ENCODE results near the gene ASAP2. TPM values are rescaled to one million over a fixed set of nuclear protein-coding genes. Genes with fewer than 3 reads are reported as not detected.

ASAP2 gene
- total and polyA plus RNA-seq, 5 donors = 9.2 to 19.7 (median 15.2) TPM

DNA sequence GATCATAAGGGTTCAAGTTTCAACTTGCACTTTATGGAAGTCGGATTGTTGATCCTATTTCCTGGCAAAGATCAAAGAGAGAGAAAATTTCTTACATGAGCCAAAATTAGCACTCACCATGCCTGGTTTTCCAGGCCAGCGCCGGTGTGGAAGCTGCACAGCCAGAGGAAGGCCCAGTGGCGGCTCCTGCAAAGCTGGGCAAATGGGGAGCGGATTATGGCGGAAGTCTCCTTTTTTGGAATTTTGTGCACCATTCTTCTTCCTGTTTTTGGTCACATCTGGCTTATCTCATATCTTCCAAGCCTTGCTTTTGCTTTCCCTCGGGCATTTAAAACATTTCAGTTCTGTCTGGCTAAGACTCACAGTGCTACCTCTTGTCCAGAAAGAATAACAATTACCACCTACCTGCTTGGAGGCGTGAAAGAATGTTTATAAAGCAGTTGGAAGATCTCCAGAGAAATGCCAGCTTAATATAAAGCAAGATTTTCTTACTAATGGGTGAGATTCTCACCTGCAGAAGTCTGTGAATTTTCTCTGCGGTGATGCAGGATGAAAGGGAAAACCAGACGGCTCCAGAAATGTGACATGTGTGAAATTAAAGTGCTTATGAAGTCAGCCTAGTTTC lies 94.3 kb downstream of the ASAP2 start:
- Histone ChIP-seq H3K4me3 (ENCODE audit: low read length) (no peak overlapping the region), H3K27ac (ENCODE audit: low read length) (no peak overlapping the region), H3K27me3 (ENCODE audit: control insufficient read depth, insufficient read depth) (no peaks in the 10 kb centered on the region), H3K9me3 (ENCODE audit: control insufficient read depth, low read length) (no peaks in the 10 kb centered on the region), H3K4me1 (ENCODE audit: control insufficient read depth, insufficient read depth, low read length) (peaks cover 10% of the 10 kb centered on the region)
- WGBS = 68% methylated on average over 10 of the region's 10 CpGs
- intact Hi-C loops (cut with DNase I) = no loop called here
- ATAC-seq = peak in 1 of 2 donors; percentile 24
- DNase-seq = peak in 1 of 3 donors; percentile 52

DNA sequence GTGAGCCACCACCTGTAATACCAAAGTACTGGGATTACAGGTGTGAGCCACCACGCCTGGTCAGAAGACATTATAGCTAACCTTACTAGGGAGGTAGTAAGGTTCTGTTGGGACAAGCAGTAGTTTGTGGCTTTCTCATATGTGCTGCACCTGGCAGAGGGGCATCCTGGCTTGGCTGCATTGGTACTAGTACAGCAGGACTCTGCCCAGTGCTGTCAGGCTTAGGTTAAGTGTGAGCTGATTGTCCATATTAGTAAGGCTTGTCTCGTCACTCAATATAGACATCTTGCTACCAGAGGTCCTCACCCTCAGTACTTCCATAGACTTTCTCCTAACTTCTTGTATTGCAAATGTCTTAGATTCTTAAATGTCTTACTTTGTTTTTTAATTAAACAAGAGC lies 96.1 kb downstream of the ASAP2 start:
- ATAC-seq = no peak
- H3K27me3 ChIP-seq (ENCODE audit: control insufficient read depth, insufficient read depth) = no peaks in the 10 kb centered on the region
- H3K4me3 ChIP-seq (ENCODE audit: low read length) = no peak overlapping the region
- H3K4me1 ChIP-seq (ENCODE audit: control insufficient read depth, insufficient read depth, low read length) = peaks cover 10% of the 10 kb centered on the region
- WGBS = 87% methylated on average over 2 of the region's 2 CpGs
- no peak overlapping the region for H3K27ac ChIP-seq (ENCODE audit: low read length)
- no peaks in the 10 kb centered on the region for H3K9me3 ChIP-seq (ENCODE audit: control insufficient read depth, low read length)
- no peak for DNase-seq
- intact Hi-C loops (cut with DNase I) = no loop called here

DNA sequence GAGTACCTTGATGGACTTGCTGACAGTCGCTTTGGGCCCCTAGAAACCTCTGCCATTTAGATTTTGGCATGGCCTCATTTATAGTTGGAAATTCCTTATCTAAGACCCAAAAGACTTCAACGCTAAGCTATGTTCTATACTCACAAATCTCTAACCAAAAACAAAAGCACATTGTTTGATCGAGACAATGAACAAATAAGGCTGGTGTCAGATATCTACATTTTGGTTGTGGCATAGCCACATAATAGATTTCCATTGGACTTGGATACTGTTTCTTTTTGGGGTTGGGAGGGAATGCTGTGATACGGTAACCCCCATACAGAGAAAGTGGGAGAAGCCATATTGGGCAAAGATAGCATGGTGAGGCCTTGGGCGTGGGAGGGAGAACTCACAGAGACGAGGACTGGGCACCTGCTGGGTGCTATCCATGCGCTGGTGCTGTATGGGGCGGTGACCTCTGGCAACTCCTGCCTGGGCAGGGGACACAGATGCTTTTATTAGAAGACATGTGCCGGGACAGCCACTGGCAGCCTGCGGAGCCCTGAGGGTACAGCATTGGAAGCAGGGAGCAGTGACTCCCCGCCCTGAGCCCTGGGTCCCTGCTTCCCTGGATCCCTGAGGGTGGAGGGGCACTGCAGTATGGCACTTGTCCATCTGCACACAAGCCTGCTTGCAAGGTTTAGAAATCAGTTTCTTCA lies 97.1 kb downstream of the ASAP2 start:
- Histone ChIP-seq H3K9me3 (ENCODE audit: control insufficient read depth, low read length) (no peaks in the 10 kb centered on the region), H3K27me3 (ENCODE audit: control insufficient read depth, insufficient read depth) (no peaks in the 10 kb centered on the region), H3K4me1 (ENCODE audit: control insufficient read depth, insufficient read depth, low read length) (peaks cover 10% of the 10 kb centered on the region), H3K27ac (ENCODE audit: low read length) (no peak overlapping the region), H3K4me3 (ENCODE audit: low read length) (no peak overlapping the region)
- ATAC-seq (peak; percentile 10 to 50), DNase-seq (peak in 1 of 3 donors; percentile 47)
- WGBS = 78% methylated on average over 11 of the region's 11 CpGs
- intact Hi-C loops (cut with DNase I) = no loop called here

DNA sequence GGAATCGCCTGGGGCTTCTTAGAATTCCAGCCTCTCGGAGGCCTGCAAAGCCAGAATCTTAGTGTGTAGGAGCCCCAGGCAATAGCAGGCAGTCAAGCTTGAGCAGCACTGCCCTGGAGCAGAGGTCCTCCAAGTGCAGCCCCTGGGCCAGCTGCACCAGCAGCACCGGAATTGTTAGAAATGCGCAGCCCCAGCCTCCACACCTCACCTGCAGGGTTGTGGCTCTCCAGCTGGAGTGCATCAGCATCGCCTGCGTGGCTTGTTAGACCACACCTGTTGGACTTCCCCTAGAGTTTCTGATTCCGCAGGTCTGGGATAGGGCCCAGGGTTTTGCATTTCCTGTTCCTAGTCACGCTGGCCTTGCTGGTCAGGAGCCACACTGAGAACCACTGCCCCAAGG lies 100.3 kb downstream of the ASAP2 start:
- Histone ChIP-seq H3K4me3 (ENCODE audit: low read length) (no peak overlapping the region), H3K9me3 (ENCODE audit: control insufficient read depth, low read length) (no peaks in the 10 kb centered on the region), H3K27me3 (ENCODE audit: control insufficient read depth, insufficient read depth) (no peaks in the 10 kb centered on the region), H3K4me1 (ENCODE audit: control insufficient read depth, insufficient read depth, low read length) (peaks cover 7% of the 10 kb centered on the region), H3K27ac (ENCODE audit: low read length) (peak overlapping the region; percentile 70)
- ATAC-seq (no peak), DNase-seq (no peak)
- intact Hi-C loops (cut with DNase I) = no loop called here
- WGBS = 68% methylated on average over 8 of the region's 8 CpGs

DNA sequence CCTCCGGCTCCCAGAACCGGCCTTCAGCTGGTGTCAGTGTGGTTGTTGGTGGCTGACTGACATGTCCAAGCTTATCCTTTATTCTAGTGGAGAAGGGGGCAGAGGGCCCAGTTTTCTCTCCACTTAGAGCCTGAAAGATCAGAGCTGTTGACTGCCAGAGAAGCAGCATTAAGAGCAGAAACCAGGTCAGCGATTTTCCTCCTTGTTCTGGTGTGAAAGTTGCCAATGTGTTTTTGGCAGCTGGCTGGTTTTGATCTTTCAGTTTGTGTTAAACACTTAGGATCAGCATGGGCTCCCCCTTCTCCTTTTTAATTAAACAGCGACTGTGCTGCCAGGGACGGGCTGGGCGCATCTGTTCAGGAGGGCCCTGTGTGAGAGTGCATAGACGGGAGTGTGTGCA lies 100.9 kb downstream of the ASAP2 start:
- Histone ChIP-seq H3K4me3 (ENCODE audit: low read length) (no peak overlapping the region), H3K4me1 (ENCODE audit: control insufficient read depth, insufficient read depth, low read length) (peaks cover 7% of the 10 kb centered on the region), H3K27me3 (ENCODE audit: control insufficient read depth, insufficient read depth) (no peaks in the 10 kb centered on the region), H3K27ac (ENCODE audit: low read length) (no peak overlapping the region), H3K9me3 (ENCODE audit: control insufficient read depth, low read length) (no peaks in the 10 kb centered on the region)
- DNase-seq (no peak), ATAC-seq (no peak)
- intact Hi-C loops (cut with DNase I) = no loop called here
- 78% methylated on average over 7 of the region's 7 CpGs for WGBS

DNA sequence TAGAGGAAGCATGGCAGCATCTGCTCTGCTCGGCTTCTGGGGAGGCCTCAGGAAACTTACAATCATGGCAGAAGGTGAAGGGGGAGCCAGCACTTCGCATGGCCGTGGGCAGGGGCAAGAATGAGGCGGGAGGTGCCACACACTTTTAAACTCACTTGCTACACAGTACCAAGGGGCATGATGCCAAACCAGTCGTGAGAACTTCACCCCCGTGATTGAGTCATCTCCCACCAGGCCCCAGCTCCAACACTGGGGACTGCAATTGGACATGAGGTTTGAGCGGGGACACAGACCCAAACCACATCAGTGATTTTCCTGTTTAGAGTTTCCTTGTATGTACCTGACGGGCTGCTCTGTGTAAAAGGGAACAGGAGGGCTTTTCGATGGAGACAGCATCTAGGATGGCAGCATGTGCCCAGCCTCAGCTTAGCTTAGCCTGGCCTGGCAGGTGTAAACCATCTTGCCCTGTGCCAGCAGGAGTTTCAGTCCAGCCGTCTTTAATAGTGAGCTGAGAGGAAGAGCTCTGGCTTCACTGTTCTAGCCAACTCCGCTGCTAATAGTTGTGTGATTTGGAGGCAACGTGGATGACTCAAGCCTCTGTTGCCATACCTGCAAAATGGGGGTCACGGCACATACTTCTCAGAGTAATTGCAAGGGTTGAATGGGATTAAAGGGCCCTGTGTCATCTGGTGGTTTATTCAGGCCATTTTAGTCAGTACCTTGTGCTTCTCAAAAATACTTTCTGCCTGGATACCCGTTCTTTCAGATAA lies 101.8 kb downstream of the ASAP2 start:
- Histone ChIP-seq H3K4me3 (ENCODE audit: low read length) (no peak overlapping the region), H3K27me3 (ENCODE audit: control insufficient read depth, insufficient read depth) (no peaks in the 10 kb centered on the region), H3K9me3 (ENCODE audit: control insufficient read depth, low read length) (no peaks in the 10 kb centered on the region), H3K4me1 (ENCODE audit: control insufficient read depth, insufficient read depth, low read length) (peaks cover 7% of the 10 kb centered on the region), H3K27ac (ENCODE audit: low read length) (no peak overlapping the region)
- WGBS = 81% methylated on average over 14 of the region's 14 CpGs
- DNase-seq (no peak), ATAC-seq (no peak)
- intact Hi-C loops (cut with DNase I) = no loop called here

DNA sequence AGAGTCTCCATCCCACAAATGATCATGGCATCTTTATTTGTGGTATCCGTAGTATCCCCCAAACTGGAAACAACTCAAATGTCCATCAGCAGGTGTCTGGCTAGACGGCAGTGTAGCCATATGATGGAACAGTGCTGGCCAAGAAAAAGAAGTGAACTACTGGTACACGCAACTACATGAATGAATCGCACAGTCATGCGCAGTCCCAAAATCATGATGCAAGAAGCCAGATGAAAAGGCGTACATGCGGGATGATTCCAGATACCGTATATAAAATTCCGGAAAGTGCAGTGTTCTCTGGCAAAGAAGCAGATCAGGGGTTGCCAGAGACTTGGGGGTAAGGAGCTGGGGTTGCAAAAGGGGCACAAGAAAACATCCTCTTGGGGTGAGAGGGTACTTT lies 102.5 kb downstream of the ASAP2 start:
- 95% methylated on average over 9 of the region's 9 CpGs for WGBS
- Histone ChIP-seq H3K4me1 (ENCODE audit: control insufficient read depth, insufficient read depth, low read length) (peaks cover 4% of the 10 kb centered on the region), H3K4me3 (ENCODE audit: low read length) (no peak overlapping the region), H3K27ac (ENCODE audit: low read length) (no peak overlapping the region), H3K27me3 (ENCODE audit: control insufficient read depth, insufficient read depth) (no peaks in the 10 kb centered on the region), H3K9me3 (ENCODE audit: control insufficient read depth, low read length) (no peaks in the 10 kb centered on the region)
- no peak for DNase-seq
- ATAC-seq = no peak
- intact Hi-C loops (cut with DNase I) = no loop called here

DNA sequence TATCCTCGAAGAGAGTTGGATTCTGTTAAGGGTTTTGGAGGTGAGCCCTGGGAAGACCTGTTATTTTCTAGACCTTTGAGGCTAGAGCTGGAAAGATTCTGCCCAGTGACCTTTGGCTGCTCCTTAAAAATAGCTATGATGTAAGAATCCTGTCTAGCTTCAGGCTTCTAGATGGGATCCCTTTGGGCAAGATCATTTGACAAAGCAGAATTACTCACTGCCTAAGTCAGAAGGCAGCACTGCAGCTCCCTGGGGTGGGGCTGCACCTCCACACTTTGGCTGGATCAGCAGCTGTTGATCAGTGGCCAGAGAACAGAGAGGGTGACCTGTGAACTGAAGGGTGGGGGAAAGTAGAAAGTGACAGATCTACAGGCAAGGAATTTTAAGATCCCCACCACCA lies 103.8 kb downstream of the ASAP2 start:
- H3K9me3 ChIP-seq (ENCODE audit: control insufficient read depth, low read length) = no peaks in the 10 kb centered on the region
- H3K27me3 ChIP-seq (ENCODE audit: control insufficient read depth, insufficient read depth) = no peaks in the 10 kb centered on the region
- no peak overlapping the region for H3K4me3 ChIP-seq (ENCODE audit: low read length)
- peak; percentile 75 to 89 (median 82) for DNase-seq
- H3K27ac ChIP-seq (ENCODE audit: low read length) = peak overlapping the region; percentile 60
- intact Hi-C loops (cut with DNase I) = no loop called here
- whole genome bisulfite sequencing = 29% methylated on average over 1 of the region's 1 CpG
- ATAC-seq = peak; percentile 90 to 96
- peaks cover 4% of the 10 kb centered on the region for H3K4me1 ChIP-seq (ENCODE audit: control insufficient read depth, insufficient read depth, low read length)

DNA sequence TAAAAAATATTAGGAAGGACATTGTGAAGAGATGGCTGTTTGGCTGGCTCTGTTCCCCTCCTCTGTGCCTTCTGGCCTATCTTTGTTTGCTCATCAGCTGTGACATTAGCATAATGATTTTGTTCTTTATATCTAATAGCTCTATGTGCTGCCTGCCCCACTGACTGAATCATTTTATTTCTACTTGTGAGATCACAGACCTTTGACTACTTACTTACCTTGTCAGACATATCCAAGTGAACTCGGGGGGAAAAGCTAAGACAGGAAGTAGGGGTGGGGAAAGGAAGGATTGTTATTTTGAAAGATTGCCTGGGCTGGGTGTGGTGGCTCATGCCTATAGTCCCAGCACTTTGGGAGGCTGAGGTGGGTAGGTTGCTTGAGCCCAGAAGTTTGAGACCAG lies 104.2 kb downstream of the ASAP2 start:
- 12% methylated on average over 1 of the region's 1 CpG for WGBS
- no peak overlapping the region for H3K4me3 ChIP-seq (ENCODE audit: low read length)
- DNase-seq (no peak), ATAC-seq (peak; percentile 15 to 61)
- H3K27ac ChIP-seq (ENCODE audit: low read length) = peak overlapping the region; percentile 60
- no peaks in the 10 kb centered on the region for H3K9me3 ChIP-seq (ENCODE audit: control insufficient read depth, low read length)
- intact Hi-C loops (cut with DNase I) = no loop called here
- H3K27me3 ChIP-seq (ENCODE audit: control insufficient read depth, insufficient read depth) = no peaks in the 10 kb centered on the region
- peaks cover 4% of the 10 kb centered on the region for H3K4me1 ChIP-seq (ENCODE audit: control insufficient read depth, insufficient read depth, low read length)

DNA sequence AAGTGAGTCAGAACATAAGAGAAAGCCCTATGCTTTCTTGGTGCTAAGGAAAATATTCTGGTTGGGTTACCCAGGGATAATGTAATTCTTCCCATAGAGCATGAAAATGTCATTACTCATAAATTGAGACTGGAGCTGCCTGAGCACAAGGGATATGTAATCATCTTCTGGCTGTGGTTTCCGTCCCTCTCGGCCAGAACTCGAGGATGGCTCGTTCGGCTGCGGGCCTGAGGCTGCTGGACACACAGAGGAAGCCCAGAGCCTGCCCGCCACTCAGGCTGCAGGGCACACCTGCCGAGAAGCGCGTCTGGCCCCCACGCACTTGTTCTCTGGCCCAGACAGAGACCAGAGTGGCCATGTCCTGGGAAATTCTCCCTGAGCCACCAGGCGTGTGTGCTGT lies 104.9 kb downstream of the ASAP2 start:
- H3K9me3 ChIP-seq (ENCODE audit: control insufficient read depth, low read length) = no peaks in the 10 kb centered on the region
- no peak overlapping the region for H3K4me3 ChIP-seq (ENCODE audit: low read length)
- H3K27me3 ChIP-seq (ENCODE audit: control insufficient read depth, insufficient read depth) = no peaks in the 10 kb centered on the region
- H3K27ac ChIP-seq (ENCODE audit: low read length) = peak overlapping the region; percentile 13
- WGBS = 42% methylated on average over 12 of the region's 12 CpGs
- ATAC-seq (peak; percentile 59 to 60), DNase-seq (peak; percentile 64 to 86 (median 82))
- intact Hi-C loops (cut with DNase I) = no loop called here
- H3K4me1 ChIP-seq (ENCODE audit: control insufficient read depth, insufficient read depth, low read length) = peaks cover 4% of the 10 kb centered on the region

DNA sequence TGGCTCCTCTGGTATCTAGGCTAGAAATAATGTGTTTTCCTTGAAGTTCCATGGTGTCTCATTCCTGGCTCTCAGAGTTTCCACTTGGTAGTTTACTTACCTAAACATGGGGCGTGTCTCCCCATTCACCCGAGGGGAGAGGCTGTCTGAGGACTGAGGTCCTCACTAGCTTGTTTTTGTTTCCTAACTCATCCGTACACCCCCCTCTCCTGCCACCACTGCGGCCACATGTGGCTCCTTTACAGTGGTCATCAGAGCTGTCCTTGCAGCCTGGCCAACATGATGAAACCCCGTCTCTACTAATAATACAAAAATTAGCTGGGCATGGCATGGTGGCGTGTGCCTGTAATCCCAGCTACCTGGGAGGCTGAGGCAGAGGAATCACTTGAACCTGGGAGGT lies 106.0 kb downstream of the ASAP2 start:
- Histone ChIP-seq H3K4me3 (ENCODE audit: low read length) (no peak overlapping the region), H3K4me1 (ENCODE audit: control insufficient read depth, insufficient read depth, low read length) (peaks cover 4% of the 10 kb centered on the region), H3K9me3 (ENCODE audit: control insufficient read depth, low read length) (no peaks in the 10 kb centered on the region), H3K27me3 (ENCODE audit: control insufficient read depth, insufficient read depth) (no peaks in the 10 kb centered on the region), H3K27ac (ENCODE audit: low read length) (no peak overlapping the region)
- no peak for ATAC-seq
- intact Hi-C loops (cut with DNase I) = no loop called here
- no peak for DNase-seq
- 92% methylated on average over 6 of the region's 6 CpGs for WGBS
